GM12872 (cell line): ENCODE data around the gene OBSCN.

Experiments used
- CTCF ChIP-seq: IDR thresholded peaks from 3 replicates; pipeline ENCODE4 v1.5.1; 2011; ENCODE audit warnings: low read depth, mild to moderate bottlenecking, low read length, moderate library complexity; ENCODE audit not compliant: insufficient read depth

OBSCN gene

DNA sequence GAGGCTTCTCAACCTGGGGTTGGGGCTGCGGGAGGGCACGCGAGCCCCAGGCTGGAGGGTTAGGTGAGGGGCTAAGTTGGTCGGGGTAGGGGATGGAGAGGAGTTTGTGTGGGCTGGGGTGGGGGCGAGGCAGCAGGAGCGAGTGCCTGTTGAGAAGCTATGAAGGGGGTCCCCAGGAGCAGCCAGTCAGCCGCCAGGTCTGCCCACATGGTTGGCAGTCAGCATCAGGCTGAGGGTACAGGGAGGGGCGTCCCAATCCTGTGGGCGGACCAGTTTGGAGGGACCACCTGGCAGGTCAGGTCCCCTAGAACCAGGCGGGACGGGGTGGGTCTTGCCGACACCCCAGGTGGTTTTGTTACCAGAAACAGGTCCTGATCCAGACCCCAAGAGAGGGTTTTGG is 209.2 kb downstream of the OBSCN start:
- no peak for TF ChIP-seq CTCF

DNA sequence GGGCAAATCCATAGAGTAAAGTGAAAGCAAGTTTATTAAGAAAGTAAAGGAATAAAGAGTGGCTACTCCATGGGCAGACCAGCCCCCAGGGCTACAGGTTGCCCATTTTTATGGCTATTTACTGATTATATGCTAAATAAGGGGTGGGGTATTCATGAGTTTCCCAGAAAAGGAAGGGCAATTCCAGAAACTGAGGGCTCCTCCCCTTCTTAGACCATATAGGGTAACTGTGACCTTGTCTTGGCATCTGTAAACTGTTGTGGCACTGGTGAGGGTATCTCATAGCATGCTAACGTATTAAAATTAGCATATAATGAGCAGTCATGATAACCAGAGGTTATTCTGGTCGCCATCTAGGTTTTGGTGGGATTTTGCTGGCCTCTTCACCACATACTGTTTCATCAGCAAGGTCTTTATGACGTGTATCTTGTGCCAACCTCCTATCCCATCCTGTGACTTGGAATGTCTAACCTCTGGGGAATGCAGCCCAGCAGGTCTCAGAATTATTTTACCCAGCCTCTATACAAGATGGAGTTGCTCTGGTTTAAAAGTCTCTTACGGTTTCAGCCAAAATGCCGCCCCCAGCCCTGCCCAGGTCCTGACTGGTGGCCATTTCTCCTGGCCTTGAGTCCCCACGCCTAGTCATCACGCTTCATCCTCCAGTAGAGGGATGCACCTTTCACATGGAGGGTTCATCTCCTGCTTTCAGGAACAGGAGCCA is 209.8 kb downstream of the OBSCN start:
- no peak for TF ChIP-seq CTCF

GRCh38 chr1:228420968-228421826 is 213.4 kb downstream of the OBSCN start:
- no peak for TF ChIP-seq CTCF

DNA sequence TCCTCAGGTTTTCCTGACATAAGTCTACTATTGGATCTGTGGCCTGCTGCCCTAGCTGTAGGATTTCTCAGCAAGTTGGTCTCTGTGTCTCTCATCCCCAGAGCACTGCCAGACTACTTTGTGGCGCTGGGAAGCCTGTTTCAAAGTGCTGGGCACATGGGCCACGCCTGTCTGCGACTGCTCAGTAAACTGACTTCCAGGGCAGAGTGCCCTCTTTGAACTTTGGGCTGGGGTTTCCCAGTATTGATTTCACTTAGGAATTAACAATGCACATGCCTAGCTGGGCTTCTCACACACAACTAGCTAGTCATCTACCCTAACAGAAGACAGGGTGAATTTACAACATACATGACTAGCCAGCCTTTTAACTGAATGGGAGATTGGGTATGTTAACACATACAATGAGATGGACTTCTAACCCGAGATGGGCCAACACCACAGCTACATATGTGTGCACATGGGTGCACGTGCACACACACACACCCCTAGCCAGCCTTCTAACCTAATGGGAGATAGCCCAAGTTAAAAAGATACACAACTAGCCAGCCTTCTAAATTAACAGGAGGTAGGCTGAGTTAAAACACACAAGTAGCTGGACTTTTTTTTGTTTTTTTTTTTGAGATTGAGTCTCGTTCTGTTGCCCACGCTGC is 215.7 kb downstream of the OBSCN start:
- TF ChIP-seq CTCF, result no peak

DNA sequence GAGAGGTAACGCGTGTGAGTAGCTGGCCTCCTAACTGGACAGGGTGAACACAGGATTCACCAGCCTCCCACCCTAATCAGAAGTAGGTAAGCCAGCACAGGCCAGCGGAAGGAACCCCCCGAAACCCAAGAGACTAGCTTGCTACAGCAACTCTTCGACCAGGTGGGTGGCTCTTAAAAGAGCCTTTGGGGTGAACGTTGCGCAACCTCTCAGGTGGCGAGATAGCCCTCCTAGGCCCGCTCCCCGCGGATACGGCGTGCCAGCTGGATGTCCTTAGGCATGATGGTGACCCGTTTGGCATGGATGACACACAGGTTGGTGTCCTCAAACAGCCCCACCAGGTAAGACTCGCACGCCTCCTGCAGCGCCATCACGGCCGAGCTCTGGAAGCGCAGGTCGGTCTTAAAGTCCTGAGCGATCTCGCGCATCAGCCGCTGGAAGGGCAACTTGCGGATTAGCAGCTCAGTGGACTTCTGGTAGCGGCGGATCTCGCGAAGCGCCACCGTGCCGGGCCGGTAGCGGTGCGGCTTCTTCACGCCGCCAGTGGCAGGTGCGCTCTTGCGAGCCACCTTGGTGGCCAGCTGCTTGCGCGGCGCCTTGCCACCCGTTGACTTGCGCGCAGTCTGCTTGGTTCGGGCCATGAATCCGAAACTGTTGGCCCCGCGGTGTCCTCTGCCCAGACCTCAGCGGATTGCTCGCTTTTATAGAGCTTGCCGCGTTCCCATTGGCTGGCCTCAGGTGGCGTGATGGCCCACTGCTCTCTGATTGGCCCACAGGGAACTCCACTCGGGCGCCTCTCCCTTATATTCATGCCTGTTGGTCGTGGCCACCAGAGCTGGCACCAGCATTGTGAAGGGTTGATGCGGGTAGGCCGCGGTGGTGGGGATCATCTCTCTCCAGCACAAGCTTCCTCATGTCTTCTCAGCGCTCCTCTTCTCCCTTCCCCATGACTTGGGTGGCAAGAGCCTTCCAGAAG is 217.1 kb downstream of the OBSCN start:
- no peak for TF ChIP-seq CTCF

GRCh38 chr1:228426518-228427175 is 218.8 kb downstream of the OBSCN start:
- TF ChIP-seq CTCF, result no peak
